ENCODE data around the gene SWSAP1. TPM values are rescaled to one million over a fixed set of nuclear protein-coding genes. Genes with fewer than 3 reads are reported as not detected.

SWSAP1 gene
- total RNA-seq, 1 experiment from 2014 or later, result 0.79 TPM

GRCh38 chr19:11361771-11362731 is 12.4 kb upstream of the SWSAP1 start:
- H3K4me3 ChIP-seq, result no peak overlapping the region

GRCh38 chr19:11363881-11364280 is 10.6 kb upstream of the SWSAP1 start:
- no peak overlapping the region for H3K4me3 ChIP-seq
- no peaks in the 10 kb centered on the region for H3K4me1 ChIP-seq (replicated peaks)
- no peak overlapping the region for H3K27ac ChIP-seq
- no peaks in the 10 kb centered on the region for H3K27me3 ChIP-seq (replicated peaks)
- peaks cover 19% of the 10 kb centered on the region for H3K36me3 ChIP-seq
- no peak for DNase-seq (ENCODE audit: low read depth in 1 of 2, low spot score in 2 of 2)
- H3K9me3 ChIP-seq (replicated peaks), result no peaks in the 10 kb centered on the region

More at GRCh38 chr19:11361771-11362731, 12.4 kb upstream of the SWSAP1 start:
- Histone ChIP-seq H3K27me3 (replicated peaks) (no peaks in the 10 kb centered on the region), H3K36me3 (peaks cover 19% of the 10 kb centered on the region), H3K9me3 (replicated peaks) (no peaks in the 10 kb centered on the region), H3K4me1 (replicated peaks) (no peaks in the 10 kb centered on the region), H3K27ac (no peak overlapping the region)
- no peak for DNase-seq (ENCODE audit: low read depth in 1 of 2, low spot score in 2 of 2)

- H3K4me3 ChIP-seq, result no peak overlapping the region
- DNase-seq (ENCODE audit: low read depth in 1 of 2, low spot score in 2 of 2), result no peak
- no peaks in the 10 kb centered on the region for H3K9me3 ChIP-seq (replicated peaks)
- no peak overlapping the region for H3K27ac ChIP-seq
- no peaks in the 10 kb centered on the region for H3K4me1 ChIP-seq (replicated peaks)
- H3K36me3 ChIP-seq, result peaks cover 19% of the 10 kb centered on the region
- no peaks in the 10 kb centered on the region for H3K27me3 ChIP-seq (replicated peaks)
Measured at GRCh38 chr19:11364296-11364904, 10.1 kb upstream of the SWSAP1 start.

- H3K27me3 ChIP-seq (replicated peaks), result no peaks in the 10 kb centered on the region
- no peak overlapping the region for H3K27ac ChIP-seq
- H3K4me1 ChIP-seq (replicated peaks), result no peaks in the 10 kb centered on the region
- H3K4me3 ChIP-seq, result no peak overlapping the region
- H3K36me3 ChIP-seq, result peaks cover 15% of the 10 kb centered on the region
- no peaks in the 10 kb centered on the region for H3K9me3 ChIP-seq (replicated peaks)
- no peak for DNase-seq (ENCODE audit: low read depth in 1 of 2, low spot score in 2 of 2)
Measured at GRCh38 chr19:11364935-11365334, 9.5 kb upstream of the SWSAP1 start.

- Histone ChIP-seq H3K9me3 (replicated peaks) (no peaks in the 10 kb centered on the region), H3K4me1 (replicated peaks) (no peaks in the 10 kb centered on the region), H3K4me3 (no peak overlapping the region), H3K27me3 (replicated peaks) (no peaks in the 10 kb centered on the region), H3K27ac (no peak overlapping the region), H3K36me3 (peaks cover 15% of the 10 kb centered on the region)
- DNase-seq (ENCODE audit: low read depth in 1 of 2, low spot score in 2 of 2), result no peak
Measured at GRCh38 chr19:11365557-11366117, 8.8 kb upstream of the SWSAP1 start.

GRCh38 chr19:11367528-11367927 is 6.9 kb upstream of the SWSAP1 start:
- no peak overlapping the region for H3K27ac ChIP-seq
- no peak for DNase-seq (ENCODE audit: low read depth in 1 of 2, low spot score in 2 of 2)
- H3K27me3 ChIP-seq (replicated peaks), result no peaks in the 10 kb centered on the region
- H3K36me3 ChIP-seq, result peaks cover under 1% of the 10 kb centered on the region; the same call in 1 of the 2 replicates
- H3K4me3 ChIP-seq, result no peak overlapping the region
- H3K4me1 ChIP-seq (replicated peaks), result no peaks in the 10 kb centered on the region
- H3K9me3 ChIP-seq (replicated peaks), result no peaks in the 10 kb centered on the region

- Histone ChIP-seq H3K27me3 (replicated peaks) (no peaks in the 10 kb centered on the region), H3K4me3 (no peak overlapping the region), H3K36me3 (no peaks in the 10 kb centered on the region), H3K27ac (no peak overlapping the region), H3K9me3 (replicated peaks) (no peaks in the 10 kb centered on the region), H3K4me1 (replicated peaks) (peaks cover 11% of the 10 kb centered on the region)
- no peak for DNase-seq (ENCODE audit: low read depth in 1 of 2, low spot score in 2 of 2)
Measured at GRCh38 chr19:11370744-11371143, 3.7 kb upstream of the SWSAP1 start.

- Histone ChIP-seq H3K9me3 (replicated peaks) (no peaks in the 10 kb centered on the region), H3K4me3 (no peak overlapping the region), H3K27ac (no peak overlapping the region), H3K36me3 (no peaks in the 10 kb centered on the region), H3K27me3 (replicated peaks) (no peaks in the 10 kb centered on the region), H3K4me1 (replicated peaks) (peaks cover 26% of the 10 kb centered on the region)
- no peak for DNase-seq (ENCODE audit: low read depth in 1 of 2, low spot score in 2 of 2)
Measured at GRCh38 chr19:11373166-11373884, 1.1 kb upstream of the SWSAP1 start.

GRCh38 chr19:11373885-11374432 is 507 bp upstream of the SWSAP1 start:
- Histone ChIP-seq H3K4me3 (peak overlapping the region; percentile 55), H3K4me1 (replicated peaks) (peaks cover 32% of the 10 kb centered on the region), H3K27ac (no peak overlapping the region), H3K27me3 (replicated peaks) (no peaks in the 10 kb centered on the region), H3K36me3 (no peaks in the 10 kb centered on the region), H3K9me3 (replicated peaks) (no peaks in the 10 kb centered on the region)
- DNase-seq (ENCODE audit: low read depth in 1 of 2, low spot score in 2 of 2), result no peak

- no peaks in the 10 kb centered on the region for H3K9me3 ChIP-seq (replicated peaks)
- no peak overlapping the region for H3K27ac ChIP-seq
- H3K4me1 ChIP-seq (replicated peaks), result peaks cover 37% of the 10 kb centered on the region
- no peak for DNase-seq (ENCODE audit: low read depth in 1 of 2, low spot score in 2 of 2)
- H3K36me3 ChIP-seq, result no peaks in the 10 kb centered on the region
- peak overlapping the region; percentile 55 for H3K4me3 ChIP-seq
- no peaks in the 10 kb centered on the region for H3K27me3 ChIP-seq (replicated peaks)
Measured at GRCh38 chr19:11375143-11375948, 880 bp downstream of the SWSAP1 start.

- H3K4me1 ChIP-seq (replicated peaks), result peaks cover 50% of the 10 kb centered on the region
- H3K27ac ChIP-seq, result no peak overlapping the region
- H3K9me3 ChIP-seq (replicated peaks), result no peaks in the 10 kb centered on the region
- H3K36me3 ChIP-seq, result no peaks in the 10 kb centered on the region
- no peak overlapping the region for H3K4me3 ChIP-seq
- DNase-seq (ENCODE audit: low read depth in 1 of 2, low spot score in 2 of 2), result peak; percentile 62 to 66
- H3K27me3 ChIP-seq (replicated peaks), result no peaks in the 10 kb centered on the region
Measured at GRCh38 chr19:11377237-11377636, 2.8 kb downstream of the SWSAP1 start.

- Histone ChIP-seq H3K9me3 (replicated peaks) (no peaks in the 10 kb centered on the region), H3K27ac (no peak overlapping the region), H3K27me3 (replicated peaks) (peaks cover 4% of the 10 kb centered on the region), H3K36me3 (no peaks in the 10 kb centered on the region), H3K4me3 (no peak overlapping the region), H3K4me1 (replicated peaks) (peaks cover 55% of the 10 kb centered on the region)
- no peak for DNase-seq (ENCODE audit: low read depth in 1 of 2, low spot score in 2 of 2)
Measured at GRCh38 chr19:11377756-11378155, 3.3 kb downstream of the SWSAP1 start.

All from SJSA1 (cell line).